ENCODE results near the gene PGBD1.

PGBD1 gene

DNA sequence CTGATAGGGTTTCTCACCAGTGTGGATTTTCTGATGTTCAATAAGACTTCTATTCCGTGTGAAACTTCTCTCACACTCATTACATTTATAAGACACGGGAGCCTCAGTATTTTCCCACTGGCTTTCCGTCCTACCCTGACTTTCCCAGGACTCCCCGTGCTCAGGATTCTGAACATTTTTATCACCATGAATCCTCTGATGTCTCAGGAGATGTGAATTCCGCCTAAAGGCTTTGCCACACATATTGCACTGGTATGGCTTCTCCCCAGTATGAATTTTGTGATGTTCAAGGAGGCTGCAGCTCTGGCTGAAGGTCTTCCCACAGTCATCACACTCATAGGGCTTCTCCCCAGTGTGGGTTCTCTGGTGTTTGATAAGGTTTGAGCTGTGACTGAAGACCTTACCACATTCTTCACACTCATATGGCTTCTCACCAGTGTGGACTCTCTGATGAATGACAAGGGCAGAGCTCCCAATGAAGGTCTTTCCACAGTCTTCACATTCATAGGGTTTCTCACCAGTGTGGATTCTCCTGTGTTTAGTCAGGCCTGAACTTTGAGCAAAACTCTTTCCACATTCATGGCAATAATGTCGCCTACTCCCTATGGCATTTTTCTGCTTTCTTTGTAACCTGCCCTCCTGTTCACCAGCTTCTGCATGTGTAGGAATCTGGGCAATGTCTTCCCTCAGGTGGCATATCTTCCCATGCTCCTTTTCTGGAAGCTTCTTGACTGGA lies 36.0 kb upstream of the PGBD1 start:
- peaks cover 1% of the 10 kb centered on the region for H3K4me1 ChIP-seq (ENCODE audit: insufficient read depth, low read length, severe bottlenecking)
- no peaks in the 10 kb centered on the region for H4K20me1 ChIP-seq (ENCODE audit: insufficient read depth, low read length)
- H3K79me2 ChIP-seq (ENCODE audit: insufficient read depth, low read length): no peaks in the 10 kb centered on the region
- no peak overlapping the region for H2AFZ ChIP-seq (ENCODE audit: low read length)
- no peaks in the 10 kb centered on the region for H3K9me3 ChIP-seq (ENCODE audit: low read length)
- no peak for TF ChIP-seq EZH2 (IDR thresholded peaks at IDR 0.05; ENCODE audit: borderline replicate concordance, low read length)
- TF ChIP-seq, protein P1, sequence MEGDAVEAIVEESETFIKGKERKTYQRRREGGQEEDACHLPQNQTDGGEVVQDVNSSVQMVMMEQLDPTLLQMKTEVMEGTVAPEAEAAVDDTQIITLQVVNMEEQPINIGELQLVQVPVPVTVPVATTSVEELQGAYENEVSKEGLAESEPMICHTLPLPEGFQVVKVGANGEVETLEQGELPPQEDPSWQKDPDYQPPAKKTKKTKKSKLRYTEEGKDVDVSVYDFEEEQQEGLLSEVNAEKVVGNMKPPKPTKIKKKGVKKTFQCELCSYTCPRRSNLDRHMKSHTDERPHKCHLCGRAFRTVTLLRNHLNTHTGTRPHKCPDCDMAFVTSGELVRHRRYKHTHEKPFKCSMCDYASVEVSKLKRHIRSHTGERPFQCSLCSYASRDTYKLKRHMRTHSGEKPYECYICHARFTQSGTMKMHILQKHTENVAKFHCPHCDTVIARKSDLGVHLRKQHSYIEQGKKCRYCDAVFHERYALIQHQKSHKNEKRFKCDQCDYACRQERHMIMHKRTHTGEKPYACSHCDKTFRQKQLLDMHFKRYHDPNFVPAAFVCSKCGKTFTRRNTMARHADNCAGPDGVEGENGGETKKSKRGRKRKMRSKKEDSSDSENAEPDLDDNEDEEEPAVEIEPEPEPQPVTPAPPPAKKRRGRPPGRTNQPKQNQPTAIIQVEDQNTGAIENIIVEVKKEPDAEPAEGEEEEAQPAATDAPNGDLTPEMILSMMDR (IDR thresholded peaks at IDR 0.05; ENCODE audit: low read length): no peak
- no peaks in the 10 kb centered on the region for H3F3A ChIP-seq (ENCODE audit: insufficient read depth, low read length)
- H3K36me3 ChIP-seq (ENCODE audit: insufficient read depth, low read length): peaks cover 44% of the 10 kb centered on the region
- H3K4me2 ChIP-seq (ENCODE audit: low read length): no peak overlapping the region
- H3K27me3 ChIP-seq (ENCODE audit: insufficient read depth, low read length): no peaks in the 10 kb centered on the region
- H3K27ac ChIP-seq (ENCODE audit: low read depth, low read length, poor library complexity, severe bottlenecking): no peak overlapping the region
- no peak overlapping the region for H3K4me3 ChIP-seq (ENCODE audit: low read depth, low read length, poor library complexity, severe bottlenecking)
- no peaks in the 10 kb centered on the region for H3K9me2 ChIP-seq (ENCODE audit: low read depth, low read length)
- no peak overlapping the region for H3K9ac ChIP-seq (ENCODE audit: low read length)

DNA sequence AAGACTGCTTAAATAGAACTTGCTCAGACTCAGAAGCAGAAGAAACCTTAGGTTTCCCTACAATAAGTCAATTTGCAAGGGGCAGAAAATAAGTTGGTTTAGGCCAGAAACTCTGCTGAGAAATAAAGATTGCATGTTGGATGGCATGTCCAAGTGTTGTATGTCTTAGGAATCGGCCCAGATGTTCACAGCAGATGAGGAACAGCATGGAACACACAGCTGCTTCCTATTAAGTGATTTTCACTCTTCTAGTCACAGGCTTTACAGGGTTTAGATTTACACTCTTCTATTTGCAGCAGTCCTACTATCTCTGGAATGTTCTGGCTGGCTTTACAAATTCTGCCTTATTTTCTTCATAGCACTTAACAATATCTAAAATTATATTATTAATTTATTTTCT lies 32.5 kb upstream of the PGBD1 start:
- TF ChIP-seq, protein P1 (IDR thresholded peaks at IDR 0.05; ENCODE audit: low read length): no peak
- TF ChIP-seq EZH2 (IDR thresholded peaks at IDR 0.05; ENCODE audit: borderline replicate concordance, low read length): no peak
- Histone ChIP-seq H4K20me1 (ENCODE audit: insufficient read depth, low read length) (no peaks in the 10 kb centered on the region), H3K79me2 (ENCODE audit: insufficient read depth, low read length) (peaks cover 4% of the 10 kb centered on the region; the same call in 1 of the 2 replicates), H3K27ac (ENCODE audit: low read depth, low read length, poor library complexity, severe bottlenecking) (no peak overlapping the region), H3K9me2 (ENCODE audit: low read depth, low read length) (no peaks in the 10 kb centered on the region), H3F3A (ENCODE audit: insufficient read depth, low read length) (no peaks in the 10 kb centered on the region), H3K4me3 (ENCODE audit: low read depth, low read length, poor library complexity, severe bottlenecking) (no peak overlapping the region), H3K9me3 (ENCODE audit: low read length) (no peaks in the 10 kb centered on the region), H3K4me2 (ENCODE audit: low read length) (no peak overlapping the region), H3K36me3 (ENCODE audit: insufficient read depth, low read length) (peaks cover 44% of the 10 kb centered on the region), H2AFZ (ENCODE audit: low read length) (no peak overlapping the region), H3K4me1 (ENCODE audit: insufficient read depth, low read length, severe bottlenecking) (peaks cover 20% of the 10 kb centered on the region), H3K27me3 (ENCODE audit: insufficient read depth, low read length) (no peaks in the 10 kb centered on the region), H3K9ac (ENCODE audit: low read length) (no peak overlapping the region)

DNA sequence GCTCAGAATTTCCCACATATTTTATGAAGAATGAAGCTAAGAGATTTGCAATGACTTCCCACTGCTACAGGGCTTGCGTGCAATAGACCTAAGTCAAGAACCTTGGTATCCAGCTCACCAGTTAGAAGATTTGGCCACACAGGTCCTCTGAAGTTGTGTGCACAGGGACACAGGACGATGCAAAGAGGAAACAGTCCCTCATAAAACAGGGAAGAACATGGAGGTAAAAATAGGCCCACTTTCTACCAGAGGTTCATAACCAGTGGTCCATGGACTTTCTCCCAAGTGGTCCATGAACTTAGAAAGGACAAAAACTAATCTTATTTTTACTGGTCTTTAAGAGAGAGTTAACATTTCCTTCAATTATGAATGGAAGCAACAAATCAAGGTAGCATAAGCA lies 30.6 kb upstream of the PGBD1 start:
- H2AFZ ChIP-seq (ENCODE audit: low read length): no peak overlapping the region
- H3K9me2 ChIP-seq (ENCODE audit: low read depth, low read length): no peaks in the 10 kb centered on the region
- H3K36me3 ChIP-seq (ENCODE audit: insufficient read depth, low read length): peaks cover 25% of the 10 kb centered on the region
- peak overlapping the region; percentile 86 for H3K4me2 ChIP-seq (ENCODE audit: low read length)
- H3K4me3 ChIP-seq (ENCODE audit: low read depth, low read length, poor library complexity, severe bottlenecking): peak overlapping the region; percentile 97
- no peak for TF ChIP-seq EZH2 (IDR thresholded peaks at IDR 0.05; ENCODE audit: borderline replicate concordance, low read length)
- TF ChIP-seq, protein P1 (IDR thresholded peaks at IDR 0.05; ENCODE audit: low read length): no peak
- peaks cover 20% of the 10 kb centered on the region for H3K4me1 ChIP-seq (ENCODE audit: insufficient read depth, low read length, severe bottlenecking)
- H4K20me1 ChIP-seq (ENCODE audit: insufficient read depth, low read length): no peaks in the 10 kb centered on the region
- H3K27ac ChIP-seq (ENCODE audit: low read depth, low read length, poor library complexity, severe bottlenecking): no peak overlapping the region
- no peaks in the 10 kb centered on the region for H3K9me3 ChIP-seq (ENCODE audit: low read length)
- H3K79me2 ChIP-seq (ENCODE audit: insufficient read depth, low read length): peaks cover 4% of the 10 kb centered on the region; the same call in 1 of the 2 replicates
- H3K9ac ChIP-seq (ENCODE audit: low read length): peak overlapping the region; percentile 95
- no peaks in the 10 kb centered on the region for H3F3A ChIP-seq (ENCODE audit: insufficient read depth, low read length)
- no peaks in the 10 kb centered on the region for H3K27me3 ChIP-seq (ENCODE audit: insufficient read depth, low read length)

Data from OCI-LY1 (cell line).